ENCODE results near the gene LCN1.

The LCN1 gene

GRCh38 chr9:135574331-135574730 lies 53.1 kb downstream of the LCN1 start:
- DNase-seq = no peak

GRCh38 chr9:135574943-135575342 lies 53.7 kb downstream of the LCN1 start:
- DNase-seq = no peak

Data from CD4-positive, alpha-beta T cell treated with Interleukin-6 for 4 hours (primary cell).